Epithelial cell of prostate (primary cell): Measurements from ENCODE around the gene CSMD2.

Experiments
- DNase-seq: peaks from one replicate; pipeline ENCODE4 v3.0.0-alpha.2; 2011; ENCODE audit warnings: low read depth, low spot score
- H3K27ac ChIP-seq: fragments of 450-650 bp; 2 replicates; pipeline ENCODE4 v1.5.1; 2017; ENCODE audit warnings: mild to moderate bottlenecking

The CSMD2 gene

DNA sequence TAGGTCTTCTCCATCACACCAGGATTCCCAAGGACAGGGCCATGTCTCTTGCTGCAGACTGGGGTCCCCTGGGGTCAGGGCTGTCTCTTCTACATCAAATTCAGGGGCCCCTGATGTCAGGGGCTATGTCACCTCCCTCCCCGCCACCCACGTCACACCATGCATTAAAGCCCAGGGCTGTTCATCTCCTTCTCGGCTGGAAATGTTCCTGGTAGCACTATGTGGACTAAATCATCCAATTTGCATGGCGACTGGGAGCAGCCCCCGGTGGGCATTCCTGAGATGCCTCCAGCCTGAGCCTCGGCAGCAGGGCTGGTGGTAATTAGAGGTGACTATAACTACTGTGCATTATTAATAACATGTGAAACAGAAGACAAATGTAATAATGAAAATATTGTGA lies 452.8 kb downstream of the CSMD2 start:
- no peak overlapping the region for H3K27ac ChIP-seq
- DNase-seq = no peak

DNA sequence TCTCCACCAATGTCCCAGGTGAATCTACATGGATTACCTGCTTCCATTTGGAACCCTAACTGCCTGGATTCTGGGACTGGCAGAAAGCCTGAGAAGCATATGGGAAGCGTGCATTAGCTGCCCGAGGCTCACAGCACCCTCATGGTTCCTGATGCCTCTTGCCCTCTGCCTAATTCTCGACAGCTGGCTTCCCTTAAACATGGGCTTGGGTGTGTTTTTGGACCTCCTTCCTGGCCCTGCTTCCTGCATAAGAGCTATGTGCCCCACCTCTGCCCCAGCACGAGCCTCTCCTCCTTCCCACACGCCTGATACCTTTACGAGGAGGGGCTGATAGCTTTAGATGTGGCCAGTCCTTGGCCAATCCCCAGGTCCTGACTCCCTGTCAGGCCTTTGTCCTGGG lies 453.5 kb downstream of the CSMD2 start:
- H3K27ac ChIP-seq = no peak overlapping the region
- no peak for DNase-seq

DNA sequence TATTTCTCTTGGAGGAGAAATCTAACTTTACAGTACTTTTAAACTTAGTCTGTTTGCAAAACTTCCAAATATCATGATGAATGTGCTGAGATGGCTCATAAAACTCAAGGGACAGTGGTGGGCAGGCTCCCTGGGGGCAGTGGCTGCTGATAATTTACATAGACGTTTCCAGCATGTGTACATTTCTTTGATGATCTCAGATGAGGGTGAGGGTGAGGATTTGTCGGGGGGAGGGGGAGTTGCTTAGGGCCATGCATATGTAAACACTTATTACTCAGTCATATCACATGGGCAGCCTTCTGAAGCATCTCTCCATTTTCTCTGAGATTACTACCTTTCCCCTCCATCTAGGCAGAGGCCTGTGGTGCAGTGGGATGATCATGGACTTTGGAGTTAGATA lies 454.1 kb downstream of the CSMD2 start:
- no peak for DNase-seq
- no peak overlapping the region for H3K27ac ChIP-seq

DNA sequence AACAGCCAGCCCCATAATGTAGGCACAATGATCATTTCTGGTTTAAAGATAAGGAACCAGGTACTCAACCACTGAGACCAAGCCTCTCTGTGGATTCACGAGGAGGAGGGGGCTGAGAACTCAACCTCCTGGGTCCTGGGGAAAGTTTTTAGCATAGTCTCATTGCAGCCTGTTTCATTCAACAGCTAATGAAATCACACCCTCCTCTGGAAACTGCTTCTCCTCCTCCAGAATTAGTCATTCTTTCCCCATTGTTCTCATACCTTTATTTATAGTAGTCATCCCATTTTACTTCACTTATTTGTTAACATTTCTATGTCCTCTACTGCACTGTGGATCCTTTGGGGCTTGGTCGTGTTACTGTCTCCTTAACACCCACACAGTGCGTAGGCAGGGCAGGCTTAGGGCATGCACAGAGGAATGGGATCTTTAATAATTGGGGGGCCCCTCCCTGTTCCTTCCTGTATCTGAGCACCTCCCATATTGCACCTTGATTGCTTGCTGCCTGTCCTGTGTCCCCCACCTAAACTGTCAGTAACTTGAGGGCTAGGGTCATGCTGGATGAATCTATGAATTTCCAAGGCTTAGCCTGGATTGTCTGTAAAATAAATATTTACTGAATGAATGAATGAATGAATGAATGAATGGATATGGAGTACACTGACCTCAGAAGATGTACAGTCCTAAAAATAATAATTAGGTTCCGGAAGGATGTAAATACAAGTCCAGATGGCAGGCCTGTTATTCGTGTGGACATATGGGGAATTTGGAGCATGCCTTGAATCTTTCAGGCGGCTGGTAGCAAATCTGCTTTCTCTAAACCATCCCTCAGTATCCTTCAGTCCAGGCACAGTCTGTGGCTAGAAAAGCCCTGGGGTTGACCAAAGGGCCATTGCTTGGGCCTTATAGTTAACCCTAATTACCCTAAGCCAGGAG lies 455.0 kb downstream of the CSMD2 start:
- DNase-seq = no peak
- no peak overlapping the region for H3K27ac ChIP-seq

DNA sequence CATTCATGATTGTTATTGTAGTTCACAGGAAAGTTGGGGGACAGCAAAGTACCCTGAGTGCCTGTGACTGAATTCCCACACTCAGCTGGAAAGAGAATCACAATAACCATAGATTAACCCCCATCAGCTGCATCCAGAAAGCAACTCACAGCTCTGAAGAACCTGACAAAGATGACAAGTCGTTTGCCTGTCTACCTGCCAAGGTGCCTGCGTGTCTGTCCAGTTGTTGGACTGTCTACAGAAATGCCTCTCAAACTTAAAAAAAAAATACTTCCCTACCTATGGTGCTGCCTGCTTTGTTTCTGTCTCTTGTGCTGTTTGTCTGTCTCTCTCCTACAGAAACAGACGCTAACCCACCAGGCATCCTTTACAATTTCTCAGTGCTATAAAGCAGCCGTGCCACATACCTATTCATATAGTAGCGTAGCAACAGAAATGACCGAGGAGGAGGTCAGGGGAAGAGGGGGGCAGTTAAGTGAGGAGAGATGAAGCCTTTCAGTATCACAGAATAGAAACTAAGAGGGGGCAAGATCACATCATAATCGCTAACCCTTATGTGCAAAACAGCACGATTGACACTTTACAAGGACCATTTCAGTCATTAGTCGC lies 455.8 kb downstream of the CSMD2 start:
- DNase-seq = no peak
- no peak overlapping the region for H3K27ac ChIP-seq

DNA sequence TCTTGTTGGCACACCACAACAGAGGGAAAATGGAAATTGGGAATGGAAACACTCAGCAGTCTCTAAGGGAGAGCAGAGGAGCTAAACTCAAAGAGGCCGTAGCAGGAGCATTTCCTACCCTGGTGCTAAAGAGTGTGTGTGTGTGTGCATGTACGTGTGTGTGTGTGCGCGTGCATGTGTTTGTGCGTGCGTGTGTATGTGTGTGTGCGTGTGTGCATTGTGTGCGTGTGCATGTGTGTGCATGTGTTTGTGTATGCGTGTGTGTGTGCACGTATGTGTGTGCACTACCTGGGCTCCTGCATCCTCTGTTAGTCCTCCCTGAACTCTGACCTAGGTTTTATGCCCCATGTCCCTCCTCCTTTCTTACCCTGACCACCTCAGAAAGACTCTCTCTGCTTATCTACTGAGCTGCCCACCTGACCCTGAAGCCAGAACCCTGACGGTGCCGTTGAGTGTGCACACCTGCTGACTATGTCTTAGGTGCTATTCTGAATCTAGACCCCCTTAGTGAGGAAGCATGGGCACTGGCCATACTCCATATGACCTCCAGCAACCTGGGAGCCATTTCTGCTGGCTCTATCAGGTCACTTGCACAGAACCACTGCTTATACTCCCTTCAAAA lies 458.3 kb downstream of the CSMD2 start:
- H3K27ac ChIP-seq = no peak overlapping the region
- DNase-seq = no peak

DNA sequence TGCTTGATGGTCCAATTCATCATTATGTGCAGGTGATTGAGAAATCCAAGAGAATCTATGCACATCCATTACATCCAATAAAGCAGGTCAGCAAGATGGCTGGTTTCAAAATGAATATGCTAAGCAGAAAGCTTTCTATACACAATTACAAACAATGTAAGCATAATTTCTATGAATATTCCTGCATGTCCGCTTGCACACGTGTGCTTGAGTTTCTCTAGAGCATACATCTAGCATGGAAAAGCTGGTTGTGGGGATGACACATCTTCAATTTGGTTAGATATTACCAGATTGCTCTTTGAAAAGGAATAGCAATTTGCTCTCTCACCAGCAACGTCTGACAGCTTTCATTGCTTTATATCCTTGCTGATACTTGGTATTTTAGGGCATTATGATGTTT lies 461.6 kb downstream of the CSMD2 start:
- DNase-seq = no peak
- no peak overlapping the region for H3K27ac ChIP-seq

DNA sequence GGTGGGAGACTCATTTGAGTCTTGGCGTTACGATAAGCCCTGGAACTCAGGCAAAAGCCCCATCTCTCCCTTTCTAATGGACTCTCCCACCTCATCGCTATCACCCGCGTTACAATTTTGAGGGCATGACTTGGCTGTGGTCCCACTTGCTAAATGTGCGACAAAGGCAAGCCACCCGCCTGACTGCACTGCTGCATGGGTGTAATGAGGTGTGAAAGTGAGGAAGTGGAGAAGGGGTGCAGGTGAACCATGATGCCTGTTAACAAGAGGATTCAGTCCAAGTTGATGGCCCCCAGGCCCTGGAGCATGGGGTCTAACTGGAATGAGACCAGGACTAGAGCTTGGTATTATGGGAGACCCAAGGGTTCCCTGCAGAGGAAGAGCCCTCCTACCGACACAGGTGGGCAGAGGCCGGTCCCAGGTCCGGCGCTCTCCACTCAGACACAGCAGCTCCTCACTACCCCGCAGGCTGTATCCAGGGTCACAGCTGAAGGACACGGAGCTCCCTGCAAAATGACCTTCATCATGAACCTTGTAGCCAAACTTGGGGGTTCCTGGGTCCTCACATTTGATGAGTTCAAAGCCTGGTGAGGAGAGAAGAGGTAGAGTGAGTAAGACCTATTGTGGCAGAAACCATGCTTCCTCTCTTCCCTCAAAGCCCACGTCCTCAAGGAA lies 466.5 kb downstream of the CSMD2 start:
- no peak overlapping the region for H3K27ac ChIP-seq
- no peak for DNase-seq

DNA sequence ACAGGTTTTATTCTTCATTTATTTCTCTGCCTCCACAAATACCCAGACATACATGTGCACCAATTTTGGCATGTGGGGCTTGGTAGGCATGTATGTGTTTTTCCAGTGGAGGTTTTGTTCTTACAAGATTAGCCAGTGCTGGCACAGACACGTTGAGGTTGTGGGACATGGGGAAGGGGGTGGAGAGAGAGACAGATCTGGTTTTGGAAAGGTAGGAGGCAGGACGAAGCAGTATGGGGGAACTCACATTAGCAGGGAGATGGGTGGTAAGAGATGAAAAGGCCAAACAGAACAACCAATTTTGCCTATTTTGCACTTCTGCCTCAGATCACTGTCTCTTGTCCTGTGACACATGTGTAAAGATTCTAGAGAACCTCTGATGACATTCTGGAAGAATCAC lies 467.2 kb downstream of the CSMD2 start:
- DNase-seq = no peak
- no peak overlapping the region for H3K27ac ChIP-seq

DNA sequence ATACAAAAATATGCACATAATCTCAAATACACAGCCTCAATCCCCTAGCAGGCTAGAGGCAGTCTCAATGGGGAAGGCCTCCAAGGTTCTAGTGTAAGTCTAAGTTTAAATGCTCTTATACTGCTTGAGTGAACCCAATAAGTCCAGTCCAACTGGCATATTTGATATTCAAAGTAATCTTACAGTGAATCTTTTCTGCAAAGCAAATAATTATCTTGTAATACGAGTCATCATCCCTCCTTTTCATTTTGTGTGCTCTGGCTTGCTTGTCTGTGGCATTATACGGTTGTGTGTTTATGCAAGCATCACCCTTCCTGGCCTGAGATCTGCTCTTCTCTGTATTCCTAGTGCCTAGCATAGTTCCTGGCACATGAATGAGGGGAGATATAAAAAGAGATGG lies 468.1 kb downstream of the CSMD2 start:
- no peak overlapping the region for H3K27ac ChIP-seq
- no peak for DNase-seq

DNA sequence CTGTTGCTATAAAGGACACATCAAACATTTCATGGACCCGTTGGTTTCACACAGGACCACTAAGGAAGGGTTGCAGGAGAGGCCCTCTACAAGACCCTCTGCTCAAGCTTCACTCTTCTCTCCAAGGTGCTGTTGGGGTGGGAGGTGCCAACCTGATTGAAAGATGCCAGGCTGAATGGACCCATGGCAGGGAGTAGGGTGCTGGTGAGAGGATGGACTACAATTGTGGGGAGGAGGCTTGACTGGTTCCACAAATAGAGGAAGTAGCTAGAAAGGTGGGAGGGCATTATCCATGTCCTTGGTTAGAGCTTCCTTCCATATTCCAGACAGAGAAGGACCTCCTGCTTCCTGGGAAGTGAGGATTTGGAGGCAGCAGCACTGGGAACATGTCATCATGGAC lies 468.7 kb downstream of the CSMD2 start:
- no peak overlapping the region for H3K27ac ChIP-seq
- no peak for DNase-seq

DNA sequence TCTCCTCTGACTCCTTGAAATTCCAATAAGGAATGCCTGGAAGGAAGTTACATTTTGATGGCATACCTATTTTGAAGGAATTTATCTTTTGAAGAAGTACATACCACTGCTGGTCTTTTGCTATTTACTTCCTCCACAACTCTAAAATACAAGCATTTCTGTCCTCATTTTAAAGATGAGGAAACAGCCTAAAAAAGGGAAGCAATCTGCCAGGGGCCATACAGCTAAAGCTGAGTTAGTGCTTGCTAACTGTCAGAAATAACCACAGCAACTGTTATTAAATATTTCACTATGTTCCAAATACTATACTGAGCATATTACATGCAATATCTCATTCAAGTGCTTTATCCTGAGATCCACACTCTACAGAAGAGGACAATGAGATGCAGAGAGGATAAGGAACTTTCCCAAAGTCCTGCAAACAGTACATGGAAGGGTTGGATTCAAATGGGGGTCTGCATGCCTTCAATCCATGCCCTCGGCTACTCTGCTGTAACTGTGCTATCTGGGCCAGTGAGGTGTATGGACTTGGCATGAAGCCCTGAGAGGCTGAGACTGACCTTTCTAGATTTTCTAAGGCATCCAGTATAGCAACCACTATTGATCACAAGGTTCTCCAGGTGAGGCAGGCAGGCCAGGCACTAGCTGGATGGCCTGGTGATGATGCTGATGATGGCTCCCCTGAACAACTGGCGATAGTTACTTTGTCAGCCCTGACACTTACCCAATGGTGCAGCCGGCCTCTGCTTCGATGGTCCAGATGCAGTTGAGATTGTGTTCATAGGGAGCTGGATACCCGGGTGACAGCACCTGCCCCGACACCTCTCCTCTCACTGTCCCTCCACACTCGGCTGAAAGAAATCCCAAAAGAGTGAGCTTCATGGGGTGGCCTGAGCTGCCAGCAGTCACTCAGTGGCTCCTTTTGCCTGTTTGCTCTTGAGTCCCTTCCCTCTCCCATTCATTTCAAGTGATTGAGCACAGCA lies 472.5 kb downstream of the CSMD2 start:
- no peak overlapping the region for H3K27ac ChIP-seq
- no peak for DNase-seq

DNA sequence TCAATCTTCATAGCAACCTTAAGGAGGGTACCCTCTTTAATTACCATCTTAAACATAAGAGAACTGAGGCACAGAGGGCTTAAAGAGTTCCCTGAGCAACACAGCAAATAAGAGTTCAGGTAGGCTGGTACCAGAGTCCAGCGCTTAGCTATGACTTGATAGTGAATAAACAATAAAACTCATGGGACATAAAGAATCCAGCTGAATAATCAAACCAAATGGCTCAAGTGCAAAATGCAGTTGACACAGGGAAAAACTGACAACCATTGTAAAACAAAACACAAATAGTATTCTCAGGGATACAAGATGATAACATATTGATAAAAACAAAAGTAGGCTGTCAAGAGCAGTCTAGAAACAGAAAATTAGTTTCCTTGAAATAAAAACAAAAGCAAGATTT lies 478.0 kb downstream of the CSMD2 start:
- H3K27ac ChIP-seq = no peak overlapping the region
- DNase-seq = no peak

DNA sequence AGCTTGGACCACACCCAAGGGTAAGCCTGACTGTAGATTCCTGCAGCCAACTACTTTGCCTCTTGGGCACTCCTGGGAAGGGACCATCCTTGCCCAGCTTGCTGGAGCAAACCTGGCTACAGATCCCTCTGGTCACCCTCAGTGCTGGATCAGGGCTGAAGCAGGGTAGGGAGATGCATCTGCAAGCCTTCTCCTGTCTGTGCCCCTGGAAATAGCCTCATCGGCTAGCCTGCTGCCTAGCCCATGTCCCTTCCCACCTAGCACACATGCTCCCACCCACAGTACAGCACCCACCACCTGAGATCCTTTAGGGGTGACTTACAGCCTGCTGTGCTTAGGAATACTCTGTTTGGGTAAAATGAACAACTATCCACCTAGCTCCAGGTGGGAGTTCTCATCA lies 478.5 kb downstream of the CSMD2 start:
- DNase-seq = no peak
- no peak overlapping the region for H3K27ac ChIP-seq

DNA sequence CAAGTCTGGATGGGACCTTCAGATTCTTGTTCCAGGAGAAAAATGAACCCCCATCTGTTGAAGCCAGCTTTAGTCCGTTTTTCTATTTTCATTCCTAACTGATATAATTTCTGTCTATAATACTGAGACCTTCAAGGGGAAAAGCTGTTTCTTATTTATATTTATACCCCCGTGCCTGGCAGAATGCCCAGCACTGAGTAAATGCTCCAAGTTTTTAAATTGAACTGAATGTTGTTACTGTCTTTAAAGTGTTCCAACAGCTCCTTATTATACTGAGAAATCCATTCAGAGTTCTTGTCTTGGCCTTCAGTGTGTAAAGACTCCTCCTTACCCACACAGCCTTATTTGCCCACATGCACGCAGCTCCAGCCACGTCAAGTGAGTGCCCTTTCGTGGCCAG lies 479.8 kb downstream of the CSMD2 start:
- DNase-seq = no peak
- no peak overlapping the region for H3K27ac ChIP-seq

DNA sequence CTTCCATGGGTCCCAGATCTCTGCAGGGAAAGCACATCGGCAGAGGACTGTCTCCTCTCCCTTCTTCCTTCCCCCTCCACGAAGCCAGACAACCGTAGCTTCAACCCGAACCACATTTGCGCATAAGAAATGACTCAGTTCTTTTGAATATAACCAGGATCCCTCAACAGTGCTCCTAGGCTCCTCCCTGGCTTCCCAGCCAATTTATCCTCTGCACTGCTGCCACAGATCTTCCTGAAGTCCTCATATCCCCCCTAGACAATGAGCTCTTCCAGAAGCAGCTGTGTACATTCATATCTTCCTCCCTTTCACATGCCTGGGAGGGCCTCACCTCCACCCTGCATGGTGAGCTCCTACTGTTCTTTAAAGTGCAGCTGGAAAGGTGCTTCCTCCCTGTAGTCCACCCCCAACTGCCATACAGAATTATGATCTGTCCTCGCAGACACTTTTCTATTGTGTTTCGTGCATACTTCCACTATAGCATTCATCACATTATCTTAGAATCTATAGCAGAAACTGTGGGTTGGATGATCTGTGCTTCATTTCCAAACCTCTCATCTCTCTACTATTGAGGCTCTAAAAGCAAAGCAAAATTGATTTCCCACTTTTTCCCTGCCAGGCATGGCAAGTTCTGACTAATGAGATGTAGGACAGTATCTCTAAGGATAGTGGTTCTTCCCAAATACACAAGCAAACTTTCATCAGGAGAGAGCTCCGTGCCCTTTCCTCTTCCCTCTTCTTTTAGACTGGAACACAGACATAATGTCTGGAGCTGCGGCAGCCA lies 480.4 kb downstream of the CSMD2 start:
- no peak for DNase-seq
- no peak overlapping the region for H3K27ac ChIP-seq

DNA sequence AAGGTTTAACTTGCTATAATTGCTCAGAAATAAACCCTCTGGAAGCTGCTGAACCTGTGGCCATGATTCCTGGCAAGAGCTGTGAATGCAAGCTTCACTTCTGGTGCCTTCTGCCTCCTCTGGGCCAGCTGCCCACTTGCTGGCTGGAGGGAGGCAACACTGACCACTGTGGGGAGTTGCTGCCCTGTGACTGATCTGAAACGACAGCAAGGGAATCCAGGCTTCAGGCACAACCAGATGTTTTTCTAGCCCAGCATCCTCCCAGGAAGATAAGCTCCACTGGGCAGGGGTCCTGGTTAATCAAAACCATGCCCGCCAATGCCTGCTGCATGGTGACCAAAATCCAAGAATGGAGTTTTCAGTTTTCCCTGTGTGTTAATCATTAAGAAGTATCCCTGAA lies 481.1 kb downstream of the CSMD2 start:
- H3K27ac ChIP-seq = no peak overlapping the region
- DNase-seq = no peak

DNA sequence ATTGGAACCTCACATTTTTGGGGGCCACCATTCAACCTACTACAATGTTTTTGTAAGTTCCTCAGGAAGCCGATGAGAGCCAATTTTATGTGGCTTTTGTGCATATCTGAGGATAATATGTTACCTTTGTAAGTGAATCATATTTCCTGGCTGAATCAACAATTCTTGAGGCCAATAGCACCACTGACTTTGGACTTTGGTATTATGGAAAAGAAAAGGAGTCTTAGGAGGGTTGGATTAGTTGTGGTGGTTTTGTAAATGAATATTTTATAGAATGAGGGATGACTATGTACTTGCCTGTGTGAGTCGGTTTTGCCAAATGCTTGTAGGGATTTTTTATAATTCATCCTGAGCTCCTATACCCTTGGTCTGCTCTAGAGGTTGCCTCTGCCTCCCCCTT lies 482.7 kb downstream of the CSMD2 start:
- H3K27ac ChIP-seq = no peak overlapping the region
- peak; percentile 18 for DNase-seq

DNA sequence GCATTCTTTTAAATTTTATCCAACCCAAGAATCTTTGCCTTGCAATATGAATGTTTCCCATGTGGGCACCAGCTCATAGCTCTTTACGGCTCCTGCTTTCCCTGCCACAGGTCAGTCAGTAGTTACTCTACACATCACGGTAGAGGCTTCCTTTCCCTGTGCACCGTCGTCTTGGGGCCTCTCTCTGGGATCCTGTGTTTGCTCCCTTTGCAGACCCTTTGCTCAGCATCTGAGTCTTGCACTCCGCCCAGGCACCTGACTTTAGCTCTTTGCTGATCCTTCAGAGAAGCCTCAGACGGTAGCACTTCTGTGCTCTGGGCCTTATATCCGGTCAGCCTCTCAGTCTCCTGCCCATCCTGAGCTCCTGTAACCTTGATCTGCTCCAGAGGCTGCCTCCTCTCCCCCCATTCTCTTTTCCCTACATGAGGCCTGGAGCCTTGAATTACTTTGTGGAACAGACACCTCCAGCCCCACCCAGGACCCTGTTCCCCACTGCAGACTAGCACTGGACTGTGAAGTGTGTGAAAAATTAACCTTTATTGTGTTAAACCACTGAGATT lies 484.7 kb downstream of the CSMD2 start:
- no peak for DNase-seq
- no peak overlapping the region for H3K27ac ChIP-seq
